ENCODE results near the gene ZBTB2. TPM values are rescaled to one million over a fixed set of nuclear protein-coding genes. Genes with fewer than 3 reads are reported as not detected.
A peak's percentile ranks its signal among the peaks of the same experiment; 100 is the strongest.

Gene ZBTB2
- total and polyA plus RNA-seq, 2 donors (not counting 3 experiments of a cell fraction or from before 2014, with no cell fraction given): 11.8 to 13.1 TPM

DNA sequence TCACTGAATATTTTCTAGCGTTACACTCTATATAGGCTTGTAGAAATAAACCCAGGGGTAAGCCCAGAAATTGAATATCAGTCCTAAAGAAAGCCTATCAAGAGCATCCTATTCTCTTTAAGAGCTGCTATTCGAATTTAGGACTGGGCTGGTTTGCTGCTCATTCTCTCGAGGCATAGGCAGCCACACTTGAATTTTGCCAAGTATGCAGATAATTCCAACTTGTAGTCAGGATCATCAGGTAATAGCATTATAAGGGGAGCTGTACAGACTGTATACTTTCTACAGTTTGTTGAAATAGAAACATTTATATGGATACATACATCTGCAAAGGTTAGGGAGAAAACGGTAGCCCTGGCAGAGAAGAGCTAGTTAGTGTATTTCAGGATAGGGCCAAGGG, 2.1 kb upstream of the ZBTB2 start:
- DNase-seq (ENCODE audit: low read depth, low spot score) (no peak), FAIRE-seq (no peak)
- Histone ChIP-seq H3K79me2 (ENCODE audit: control insufficient read depth, insufficient read depth, low read length) (peaks cover 76% of the 10 kb centered on the region), H3K4me3 (replicated peaks in 1 of 3; ENCODE audit: insufficient read depth in 1 of 3, low read depth in 1 of 3, low read length in 3 of 3) (no peak overlapping the region), H3K9me1 (replicated peaks; ENCODE audit: control insufficient read depth, extremely low read depth, insufficient read depth, low read length) (no peaks in the 10 kb centered on the region), H3K36me3 (ENCODE audit: control insufficient read depth in 2 of 2, extremely low read depth in 1 of 2, insufficient read depth in 2 of 2, low read length in 2 of 2) (no peaks in the 10 kb centered on the region), H3K27me3 (ENCODE audit: control insufficient read depth in 2 of 2, insufficient read depth in 2 of 2, low read length in 2 of 2) (no peaks in the 10 kb centered on the region), H3K9me3 (replicated peaks; ENCODE audit: control insufficient read depth, insufficient read depth, low read length) (no peaks in the 10 kb centered on the region), H3K27ac (ENCODE audit: insufficient read depth, low read depth, low read length) (no peak overlapping the region), H4K20me1 (replicated peaks; ENCODE audit: control insufficient read depth, extremely low read depth, insufficient read depth, low read length) (peaks cover 23% of the 10 kb centered on the region), H3K9ac (replicated peaks; ENCODE audit: extremely low read depth, insufficient read depth, low read length) (no peak overlapping the region), H3K4me2 (ENCODE audit: insufficient read depth, low read length) (peak overlapping the region; percentile 79), H2AFZ (ENCODE audit: low read depth, low read length) (no peak overlapping the region), H3K4me1 (ENCODE audit: control insufficient read depth, extremely low read depth, insufficient read depth, low read length) (peaks cover 35% of the 10 kb centered on the region)
- CTCF ChIA-PET: interaction anchor here (3.7 kb wide), 1 partner anchor 13 kb away, joined by 23 read pairs; no protein-coding TSS in a partner anchor
- POLR2A ChIA-PET: no interaction called here
- dilution Hi-C loops (cut with MboI; ENCODE audit: extremely low pct_ligation_motif_present, low sequenced_read_pairs): no loop called here
- intact Hi-C loops (cut with micrococcal nuclease): loop anchor here (5.0 kb wide), 1 partner anchor 501 kb away; no protein-coding TSS in a partner anchor
- no TSS peak for BruUV-seq (replicated peaks)
- TF ChIP-seq GATA2 (IDR thresholded peaks at IDR 0.05; ENCODE audit: insufficient read depth, insufficient read length, low read depth, low read length): no peak
- no peak for TF ChIP-seq MYC (IDR thresholded peaks at IDR 0.05; ENCODE audit: low read depth, low read length)
- no peak for TF ChIP-seq EZH2 (IDR thresholded peaks at IDR 0.05; ENCODE audit: borderline replicate concordance, low read depth, low read length, severe bottlenecking)
- TF ChIP-seq, protein P1, sequence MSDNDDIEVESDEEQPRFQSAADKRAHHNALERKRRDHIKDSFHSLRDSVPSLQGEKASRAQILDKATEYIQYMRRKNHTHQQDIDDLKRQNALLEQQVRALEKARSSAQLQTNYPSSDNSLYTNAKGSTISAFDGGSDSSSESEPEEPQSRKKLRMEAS (IDR thresholded peaks at IDR 0.05; ENCODE audit: insufficient read depth, insufficient read length): no peak
- TF ChIP-seq JUN (IDR thresholded peaks at IDR 0.05; ENCODE audit: borderline replicate concordance, insufficient read depth, insufficient read length, low read depth): no peak
- TF ChIP-seq FOS (IDR thresholded peaks at IDR 0.05; ENCODE audit: borderline replicate concordance, insufficient read depth, low read length): no peak
- no peak for TF ChIP-seq POLR2AphosphoS5 (IDR thresholded peaks at IDR 0.05; ENCODE audit: insufficient read depth, low read depth, low read length)
- TF ChIP-seq, protein P2, sequence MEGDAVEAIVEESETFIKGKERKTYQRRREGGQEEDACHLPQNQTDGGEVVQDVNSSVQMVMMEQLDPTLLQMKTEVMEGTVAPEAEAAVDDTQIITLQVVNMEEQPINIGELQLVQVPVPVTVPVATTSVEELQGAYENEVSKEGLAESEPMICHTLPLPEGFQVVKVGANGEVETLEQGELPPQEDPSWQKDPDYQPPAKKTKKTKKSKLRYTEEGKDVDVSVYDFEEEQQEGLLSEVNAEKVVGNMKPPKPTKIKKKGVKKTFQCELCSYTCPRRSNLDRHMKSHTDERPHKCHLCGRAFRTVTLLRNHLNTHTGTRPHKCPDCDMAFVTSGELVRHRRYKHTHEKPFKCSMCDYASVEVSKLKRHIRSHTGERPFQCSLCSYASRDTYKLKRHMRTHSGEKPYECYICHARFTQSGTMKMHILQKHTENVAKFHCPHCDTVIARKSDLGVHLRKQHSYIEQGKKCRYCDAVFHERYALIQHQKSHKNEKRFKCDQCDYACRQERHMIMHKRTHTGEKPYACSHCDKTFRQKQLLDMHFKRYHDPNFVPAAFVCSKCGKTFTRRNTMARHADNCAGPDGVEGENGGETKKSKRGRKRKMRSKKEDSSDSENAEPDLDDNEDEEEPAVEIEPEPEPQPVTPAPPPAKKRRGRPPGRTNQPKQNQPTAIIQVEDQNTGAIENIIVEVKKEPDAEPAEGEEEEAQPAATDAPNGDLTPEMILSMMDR (IDR thresholded peaks at IDR 0.05; ENCODE audit: extremely low read depth in 1 of 2, insufficient read depth in 1 of 2, low read depth in 1 of 2, low read length in 2 of 2): no peak
- no peak for TF ChIP-seq POLR2A (IDR thresholded peaks at IDR 0.05; ENCODE audit: low read depth, low read length)
